ENCODE measurements around the gene NFYA. TPM values are rescaled to one million over a fixed set of nuclear protein-coding genes. Genes with fewer than 3 reads are reported as not detected.

Gene NFYA
- total RNA-seq, 6 donors from 2014 or later, result 18.5 to 33.0 (median 21.6) TPM

DNA sequence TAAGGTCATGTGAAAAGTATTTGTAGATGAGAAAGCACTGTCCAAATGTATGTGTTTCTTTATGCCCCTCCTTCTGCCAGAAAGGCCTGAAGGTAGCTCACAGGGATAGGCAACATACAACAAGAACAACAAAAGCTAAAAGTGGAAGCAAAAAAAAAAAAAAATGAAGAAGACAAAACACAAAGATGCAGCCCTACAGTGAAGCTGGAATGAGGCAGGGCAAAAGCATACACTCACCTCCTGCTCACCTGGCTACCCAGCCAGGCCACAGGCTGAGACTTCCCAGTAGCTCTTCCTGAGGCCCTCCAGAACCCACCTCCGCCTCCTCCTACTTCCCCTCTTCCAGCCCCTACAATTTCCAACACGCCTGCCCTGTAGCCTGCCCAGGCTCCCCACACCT, 36.2 kb upstream of the NFYA start:
- Histone ChIP-seq H3K36me3 (no peaks in the 10 kb centered on the region), H3K9me3 (no peaks in the 10 kb centered on the region), H3K4me1 (peaks cover 0 to 9% (median 4%) of the 10 kb centered on the region in 4 donors), H3K4me3 (no peak overlapping the region), H3K27ac (no peak overlapping the region), H3K27me3 (no peaks in the 10 kb centered on the region)
- ATAC-seq (ENCODE audit: low FRiP score in 2 of 2), result no peak
- TF ChIP-seq, protein P1, sequence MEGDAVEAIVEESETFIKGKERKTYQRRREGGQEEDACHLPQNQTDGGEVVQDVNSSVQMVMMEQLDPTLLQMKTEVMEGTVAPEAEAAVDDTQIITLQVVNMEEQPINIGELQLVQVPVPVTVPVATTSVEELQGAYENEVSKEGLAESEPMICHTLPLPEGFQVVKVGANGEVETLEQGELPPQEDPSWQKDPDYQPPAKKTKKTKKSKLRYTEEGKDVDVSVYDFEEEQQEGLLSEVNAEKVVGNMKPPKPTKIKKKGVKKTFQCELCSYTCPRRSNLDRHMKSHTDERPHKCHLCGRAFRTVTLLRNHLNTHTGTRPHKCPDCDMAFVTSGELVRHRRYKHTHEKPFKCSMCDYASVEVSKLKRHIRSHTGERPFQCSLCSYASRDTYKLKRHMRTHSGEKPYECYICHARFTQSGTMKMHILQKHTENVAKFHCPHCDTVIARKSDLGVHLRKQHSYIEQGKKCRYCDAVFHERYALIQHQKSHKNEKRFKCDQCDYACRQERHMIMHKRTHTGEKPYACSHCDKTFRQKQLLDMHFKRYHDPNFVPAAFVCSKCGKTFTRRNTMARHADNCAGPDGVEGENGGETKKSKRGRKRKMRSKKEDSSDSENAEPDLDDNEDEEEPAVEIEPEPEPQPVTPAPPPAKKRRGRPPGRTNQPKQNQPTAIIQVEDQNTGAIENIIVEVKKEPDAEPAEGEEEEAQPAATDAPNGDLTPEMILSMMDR (IDR thresholded peaks at IDR 0.05), result no peak
- TF ChIP-seq POLR2A (IDR thresholded peaks at IDR 0.05), result no peak
- TF ChIP-seq EP300 (IDR thresholded peaks at IDR 0.05), result no peak
- TF ChIP-seq POLR2AphosphoS5 (IDR thresholded peaks at IDR 0.05), result no peak
- no peak for DNase-seq
- WGBS, 2 donors, result 94 to 95% methylated on average over 2 of the region's 2 CpGs

DNA sequence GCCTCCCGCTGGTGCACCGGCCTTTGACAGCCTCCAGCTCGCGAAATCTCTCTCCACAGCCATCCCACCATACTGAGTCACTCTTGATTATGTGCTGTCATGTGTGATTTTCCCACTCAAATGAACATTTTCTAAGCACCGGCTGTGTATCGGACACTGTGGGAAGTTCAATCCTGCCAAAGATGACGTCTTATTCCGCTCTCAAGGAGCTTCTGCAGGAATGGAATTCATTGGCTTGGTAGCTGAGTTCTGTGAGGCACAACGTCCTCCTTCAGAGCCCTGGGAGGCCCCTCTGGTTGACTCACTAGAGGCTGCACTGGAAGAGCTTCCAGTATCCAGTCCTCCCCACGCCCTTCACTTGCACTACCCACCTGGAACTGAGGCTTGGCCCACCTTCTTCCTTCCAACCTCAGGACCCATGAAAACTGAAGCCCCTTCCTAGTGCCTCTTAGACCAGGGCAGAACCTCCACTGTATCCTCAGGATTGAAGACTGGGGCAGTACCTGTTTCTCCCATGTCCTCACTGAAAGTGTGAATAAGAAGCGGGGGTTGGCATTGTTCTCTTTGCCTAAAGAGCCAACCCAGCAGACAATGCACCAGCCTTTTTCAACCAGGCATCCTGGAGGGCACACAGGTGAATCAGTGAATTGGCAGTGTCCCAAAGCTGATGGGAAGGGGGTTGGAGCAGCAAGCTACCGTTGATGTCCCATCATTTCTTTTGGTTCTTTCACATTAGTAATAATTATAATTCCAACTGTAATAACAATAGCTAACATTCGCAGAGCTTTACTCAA, 35.5 kb upstream of the NFYA start:
- no peaks in the 10 kb centered on the region for H3K9me3 ChIP-seq
- no peak for DNase-seq
- peaks cover 0 to 9% (median 4%) of the 10 kb centered on the region in 4 donors for H3K4me1 ChIP-seq
- no peaks in the 10 kb centered on the region for H3K27me3 ChIP-seq
- no peak overlapping the region for H3K4me3 ChIP-seq
- 88% methylated on average over 12 to 13 of the region's 13 CpGs for WGBS, 2 donors
- peak in 1 of 2 donors; percentile 33 for ATAC-seq (ENCODE audit: low FRiP score in 2 of 2)
- TF ChIP-seq POLR2A (IDR thresholded peaks at IDR 0.05) (no peak), EP300 (IDR thresholded peaks at IDR 0.05) (no peak), POLR2AphosphoS5 (IDR thresholded peaks at IDR 0.05) (no peak)
- TF ChIP-seq, protein P1 (IDR thresholded peaks at IDR 0.05), result no peak
- no peak overlapping the region for H3K27ac ChIP-seq
- H3K36me3 ChIP-seq, result no peaks in the 10 kb centered on the region

DNA sequence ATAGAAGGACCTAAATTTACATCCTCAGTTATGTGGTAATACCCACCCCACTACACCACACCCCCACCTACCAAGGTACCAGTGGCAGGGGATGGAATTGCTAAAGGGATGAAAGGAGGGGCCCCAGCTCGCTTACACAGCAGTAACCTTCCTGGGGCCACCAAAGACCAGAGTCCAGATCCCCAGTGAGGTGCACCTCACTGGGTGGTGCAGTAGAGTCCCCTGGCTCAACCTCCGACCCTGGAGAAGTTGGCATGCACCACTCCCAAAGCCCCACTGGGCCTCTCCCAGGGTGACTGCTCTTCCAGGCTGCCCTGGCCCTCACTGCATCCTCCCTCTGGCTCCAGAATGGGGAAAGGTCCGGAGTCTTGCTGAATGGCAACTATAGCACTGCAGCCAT, 34.6 kb upstream of the NFYA start:
- Histone ChIP-seq H3K4me1 (peaks cover 0 to 9% (median 4%) of the 10 kb centered on the region in 4 donors), H3K27ac (no peak overlapping the region), H3K27me3 (no peaks in the 10 kb centered on the region), H3K9me3 (no peaks in the 10 kb centered on the region), H3K4me3 (no peak overlapping the region), H3K36me3 (no peaks in the 10 kb centered on the region)
- TF ChIP-seq POLR2A (IDR thresholded peaks at IDR 0.05) (no peak), EP300 (IDR thresholded peaks at IDR 0.05) (no peak), POLR2AphosphoS5 (IDR thresholded peaks at IDR 0.05) (no peak)
- TF ChIP-seq, protein P1 (IDR thresholded peaks at IDR 0.05), result no peak
- DNase-seq, result no peak
- 77 to 93% methylated on average over 3 of the region's 3 CpGs for WGBS, 2 donors
- ATAC-seq (ENCODE audit: low FRiP score in 2 of 2), result no peak

DNA sequence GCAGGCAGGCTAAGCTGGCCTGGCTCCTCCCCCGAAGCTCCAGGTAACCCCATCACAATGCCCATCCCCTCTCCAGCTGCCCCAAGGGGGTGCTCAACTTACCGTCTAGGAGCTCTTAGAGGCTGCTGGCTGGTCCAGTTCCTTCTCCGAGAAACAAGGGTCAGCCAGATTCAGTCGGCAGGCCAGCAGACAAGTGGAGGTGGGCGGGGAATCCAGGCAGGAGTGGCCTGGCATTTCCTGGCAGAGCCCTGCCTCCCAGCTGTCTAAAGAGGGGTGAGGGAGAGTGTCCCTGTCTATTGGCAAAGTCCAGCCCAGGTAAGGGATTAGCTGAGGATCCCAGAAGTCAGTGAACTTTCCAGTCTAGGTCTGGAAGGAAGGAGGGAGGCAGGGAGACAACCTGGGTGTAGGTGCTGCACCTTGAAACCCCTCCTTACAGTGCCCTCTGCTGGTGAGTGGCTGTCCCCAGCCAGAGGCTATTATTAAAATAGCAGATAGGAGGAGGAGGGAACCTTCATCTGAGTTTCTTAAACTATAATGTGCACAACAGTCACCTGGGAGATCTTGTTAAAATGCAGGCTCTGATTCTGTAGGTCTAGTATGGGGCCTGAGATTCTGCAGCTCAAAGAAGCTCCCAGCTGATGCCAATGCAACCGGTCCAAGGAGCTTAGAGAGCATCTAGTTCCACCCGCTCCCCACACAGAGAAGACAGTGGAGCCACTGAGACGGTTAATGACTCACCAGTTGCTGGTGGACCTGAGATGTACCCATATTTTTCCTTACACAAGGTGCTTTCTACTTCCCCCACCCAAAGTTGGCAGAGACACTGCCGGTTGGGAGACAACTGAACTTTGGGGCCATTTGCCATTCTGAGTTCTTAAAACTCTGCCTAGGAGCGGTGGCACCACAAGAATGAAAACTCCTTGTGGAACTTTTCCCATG, 33.4 kb upstream of the NFYA start, which contains the start of gene UNC5CL:
TSS of gene UNC5CL (minus strand) at position 162 of the 939 bp plus-strand sequence. CDS start 4,147 bp downstream, outside the sequence.
- Histone ChIP-seq H3K4me1 (peaks cover 0 to 9% (median 4%) of the 10 kb centered on the region in 4 donors), H3K4me3 (no peak within 1 kb of the TSS), H3K9me3 (no peaks in the 10 kb centered on the region), H3K27ac (no peak within 1 kb of the TSS), H3K27me3 (no peaks in the 10 kb centered on the region), H3K36me3 (no peaks in the 10 kb centered on the region)
- DNase-seq (peak in 1 of 2 donors; percentile 83), ATAC-seq (ENCODE audit: low FRiP score in 2 of 2) (peak; percentile 42 to 78)
- TF ChIP-seq POLR2A (IDR thresholded peaks at IDR 0.05) (peak in 1 of 4 donors; percentile 8), EP300 (IDR thresholded peaks at IDR 0.05) (no peak), POLR2AphosphoS5 (IDR thresholded peaks at IDR 0.05) (no peak)
- TF ChIP-seq, protein P1 (IDR thresholded peaks at IDR 0.05), result peak; percentile 11 to 61 (median 52)
- WGBS, 2 donors, result 68 to 71% methylated on average over 9 to 10 of the region's 10 CpGs
